Stimulated activated CD4-positive, alpha-beta T cell treated with anti-CD3 and anti-CD28 coated beads, Interleukin-2, amount 100 ng/mL, for 48 hours (primary cell): ENCODE measurements around the gene SMIM10L2A.
"Not testable (repeated sequence)": the region's sequence is repeated elsewhere in the genome, so short reads cannot be mapped to it uniquely, and the experiment has no call there.

ENCODE experiments used
- DNase-seq, 2 donors: peaks; one replicate each; pipeline ENCODE4 v3.0.0-alpha.2; 2020

Gene SMIM10L2A

DNA sequence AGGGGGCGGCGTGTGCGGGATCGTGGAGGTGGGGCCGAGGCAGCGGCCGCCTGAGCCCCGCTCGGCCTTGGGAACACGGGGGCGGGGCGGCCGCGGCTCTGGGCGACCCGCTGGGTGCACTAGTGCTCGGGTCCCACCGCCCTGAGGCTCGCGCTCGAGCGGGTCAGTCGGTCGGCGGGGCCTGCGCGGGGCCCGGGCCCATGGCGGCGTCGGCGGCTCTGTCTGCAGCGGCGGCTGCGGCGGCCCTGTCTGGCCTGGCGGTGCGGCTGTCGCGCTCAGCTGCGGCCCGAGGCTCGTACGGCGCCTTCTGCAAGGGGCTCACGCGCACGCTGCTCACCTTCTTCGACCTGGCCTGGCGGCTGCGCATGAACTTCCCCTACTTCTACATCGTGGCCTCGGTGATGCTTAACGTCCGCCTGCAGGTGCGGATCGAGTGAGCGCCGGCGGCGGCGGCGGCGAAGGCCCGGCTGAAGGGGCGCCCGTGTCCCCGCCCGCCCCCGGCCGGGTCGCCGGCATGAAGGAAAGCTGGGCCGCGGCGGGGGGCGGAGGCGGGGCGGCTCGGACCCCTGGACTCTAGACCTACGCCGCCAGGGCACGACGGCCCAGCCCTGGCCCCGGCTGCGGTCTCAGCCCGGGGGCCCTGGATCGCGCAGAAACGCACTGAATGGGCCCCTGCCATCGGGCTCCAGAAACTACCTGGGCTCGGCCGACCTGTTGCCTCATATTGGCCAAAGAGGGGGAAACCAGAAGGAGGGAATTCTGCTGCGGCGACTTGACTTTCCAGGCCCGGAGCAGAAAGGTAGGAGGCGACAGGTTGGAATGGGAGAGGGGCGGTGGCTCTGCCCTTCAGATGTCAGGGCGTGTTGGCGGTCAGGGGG, at the start of gene SMIM10L2A:
Gene SMIM10L2A (plus strand): TSS at position 13 of the 878 bp plus-strand sequence. CDS start 188 bp downstream, at position 201.
- no peak for DNase-seq

DNA sequence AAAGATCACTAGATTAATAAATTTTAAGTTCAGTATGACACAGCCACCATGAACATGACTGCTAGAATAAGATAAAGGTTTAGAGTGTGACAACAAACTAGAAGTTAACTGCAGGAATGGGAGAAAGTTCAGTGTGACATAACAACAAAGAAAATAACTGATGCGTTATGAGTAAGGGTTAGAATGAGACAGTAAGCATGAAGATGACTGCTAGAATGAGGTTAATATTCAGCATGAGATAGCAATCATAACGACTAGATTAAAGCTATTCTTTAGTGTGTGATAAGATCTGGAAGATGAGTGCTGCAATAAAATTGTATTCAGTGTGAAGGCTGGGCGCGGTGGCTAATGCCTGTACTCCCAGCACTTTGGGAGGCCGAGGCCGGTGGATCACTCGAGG, 48.4 kb upstream of the SMIM10L2A start:
- DNase-seq: no peak

DNA sequence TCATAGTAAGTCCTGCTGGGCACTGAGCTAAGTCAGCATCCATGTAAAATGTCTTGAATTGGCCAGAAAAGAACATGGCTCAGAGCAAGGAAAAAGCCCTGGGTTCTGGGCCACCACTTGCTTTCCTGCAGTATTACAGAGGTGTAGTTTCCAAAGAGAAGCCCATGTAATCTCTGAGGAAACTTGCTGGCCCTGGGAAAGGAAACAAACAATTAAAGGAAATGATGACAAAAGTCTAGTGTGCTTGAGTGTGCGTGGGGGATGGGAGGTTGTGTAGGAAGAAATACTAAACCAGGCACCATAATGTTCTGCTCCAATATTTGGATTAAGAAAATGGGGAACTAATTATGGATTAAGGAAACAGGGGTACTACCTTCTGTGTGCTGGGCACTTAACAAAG, 39.5 kb upstream of the SMIM10L2A start:
- DNase-seq: no peak

DNA sequence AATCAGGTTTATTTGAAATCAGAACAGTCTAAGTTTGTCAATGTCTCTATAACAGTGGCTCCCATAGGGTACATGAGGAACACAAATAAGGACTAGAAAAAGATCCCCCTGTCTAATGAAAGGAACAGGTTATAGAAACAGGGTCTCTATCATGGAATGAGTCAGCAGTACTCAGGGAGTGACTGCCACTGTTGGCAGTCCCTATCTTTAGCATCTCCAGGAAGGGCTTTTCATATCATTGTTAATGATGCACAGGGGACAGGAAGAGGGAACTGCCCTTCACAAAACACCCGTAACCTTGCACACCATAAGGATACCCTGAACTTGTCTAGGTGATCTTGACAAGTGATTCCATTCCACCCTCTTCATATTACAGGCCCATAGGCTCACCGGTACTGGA, 38.5 kb upstream of the SMIM10L2A start:
- no peak for DNase-seq

DNA sequence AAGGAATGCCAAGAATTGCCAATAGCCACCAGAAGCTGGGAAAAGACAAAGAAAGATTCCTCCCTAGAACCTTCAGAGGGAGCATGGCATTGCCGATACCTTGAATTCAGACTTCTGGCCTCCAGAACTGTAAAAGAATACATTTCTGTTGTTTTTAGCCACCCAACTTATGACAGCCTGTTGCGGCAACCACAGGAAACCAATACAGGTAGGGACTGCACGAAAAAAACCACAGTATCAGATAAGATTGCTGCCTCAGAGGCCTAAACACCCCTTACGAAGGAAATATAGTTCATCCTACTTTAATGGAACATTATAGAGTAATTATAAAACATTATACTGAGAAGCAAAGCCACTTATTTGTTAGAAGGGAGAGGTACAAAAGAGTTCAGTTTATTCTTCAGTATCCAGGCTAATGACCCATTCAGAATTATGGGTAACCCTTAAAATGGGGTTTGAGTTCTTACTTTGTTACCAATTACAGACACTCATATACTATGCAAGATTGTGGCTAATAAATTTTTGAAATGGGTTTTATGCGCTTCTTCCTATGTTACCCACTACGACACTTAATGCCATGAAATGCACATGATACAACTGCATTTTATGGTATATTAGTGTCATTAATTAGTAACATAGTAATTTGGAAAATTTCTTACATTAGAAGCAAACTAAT, 37.4 kb upstream of the SMIM10L2A start:
- peak; percentile 4 to 5 for DNase-seq

DNA sequence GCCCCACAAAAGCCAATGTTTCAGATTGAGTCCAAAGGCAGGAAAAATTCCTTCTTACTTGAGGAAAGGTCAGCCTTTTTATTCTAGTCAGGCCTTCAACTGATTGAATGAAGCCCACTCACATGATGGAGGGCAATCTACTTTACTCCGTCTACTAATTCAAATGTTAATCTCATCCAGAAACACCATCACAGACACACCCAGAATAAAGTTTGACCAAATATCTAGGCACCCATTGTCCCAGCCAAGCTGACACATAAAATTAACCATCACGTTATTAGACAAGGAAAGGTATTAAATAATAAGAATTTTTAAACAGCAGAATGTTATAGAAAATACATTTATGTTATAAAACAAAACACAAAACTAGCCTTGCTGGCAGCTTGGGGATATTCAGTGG, 32.9 kb upstream of the SMIM10L2A start:
- DNase-seq: no peak

DNA sequence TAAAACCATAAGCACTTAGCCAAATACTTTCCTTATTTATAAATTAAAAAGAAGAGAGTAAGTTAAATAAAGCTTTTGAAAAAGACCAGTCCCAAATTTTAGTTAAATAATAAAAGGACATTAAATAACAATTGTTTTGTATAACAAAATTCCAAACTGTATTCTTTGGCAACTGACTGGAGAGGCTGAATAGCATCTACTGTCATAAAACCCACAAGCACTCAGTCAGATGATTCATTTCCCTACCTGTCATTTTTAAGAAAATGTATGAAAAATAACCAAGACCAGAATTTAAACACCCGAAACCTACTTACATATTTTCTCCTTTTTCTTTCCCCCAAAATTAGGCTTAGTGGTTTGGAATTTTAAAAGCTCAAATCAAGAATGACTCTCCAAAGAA, 32.5 kb upstream of the SMIM10L2A start:
- DNase-seq: no peak

DNA sequence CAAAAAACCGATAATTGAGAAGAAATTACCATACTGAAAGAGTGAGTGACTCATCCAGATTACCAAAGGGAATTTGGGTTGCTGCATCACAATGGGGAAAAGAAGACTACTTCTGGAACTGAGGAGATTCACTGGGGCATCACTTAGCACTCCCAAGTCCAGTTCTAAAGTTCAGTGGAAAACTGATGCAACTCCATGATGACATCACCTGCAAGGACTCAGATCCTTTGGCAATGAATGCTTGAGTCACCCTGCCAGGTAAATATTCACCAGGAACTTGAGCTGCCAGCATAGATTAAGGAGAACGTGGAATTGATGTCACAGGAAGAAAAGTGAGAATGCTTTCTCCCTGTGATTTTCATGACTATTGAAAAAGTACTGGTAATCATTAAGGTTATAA, 32.0 kb upstream of the SMIM10L2A start:
- no peak for DNase-seq

DNA sequence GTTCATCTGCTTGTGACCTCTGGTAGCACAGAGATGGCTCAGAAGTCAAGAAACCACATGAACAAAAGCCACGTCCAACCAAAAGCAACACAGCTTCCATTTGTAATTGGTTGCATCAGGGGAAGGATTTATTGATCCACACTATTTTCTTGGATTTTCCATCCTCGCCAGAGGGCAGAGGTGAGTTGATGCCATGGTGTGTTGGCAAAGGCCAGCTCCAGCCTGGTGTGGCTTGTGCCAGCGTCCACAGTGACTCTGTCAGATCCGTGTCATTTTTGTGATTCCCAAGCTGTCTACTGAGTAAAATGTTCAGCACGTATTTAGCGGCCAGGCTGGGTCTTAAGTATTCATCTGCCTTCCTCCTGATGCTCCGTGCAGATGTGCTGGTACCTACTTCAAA, 30.0 kb upstream of the SMIM10L2A start:
- DNase-seq: no peak

DNA sequence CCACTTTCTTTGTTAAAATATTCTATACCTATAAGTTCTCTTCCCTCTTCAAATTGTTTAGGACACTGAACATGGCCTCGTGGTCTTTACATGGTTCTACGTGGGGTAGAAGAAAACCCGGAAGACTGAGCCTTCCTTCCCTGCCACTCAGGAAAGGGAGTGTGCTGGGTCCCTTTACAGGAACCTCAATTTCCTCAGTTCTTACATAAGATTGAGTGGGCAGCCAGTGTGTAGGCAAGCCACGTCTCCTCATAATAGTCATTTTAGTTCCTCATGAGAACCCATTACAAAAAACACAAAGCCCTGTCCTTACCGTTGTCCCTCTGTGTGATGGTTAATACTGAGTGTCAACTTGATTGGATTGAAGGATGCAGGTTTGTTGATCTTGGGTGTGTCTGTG, 28.7 kb upstream of the SMIM10L2A start:
- DNase-seq: no peak

DNA sequence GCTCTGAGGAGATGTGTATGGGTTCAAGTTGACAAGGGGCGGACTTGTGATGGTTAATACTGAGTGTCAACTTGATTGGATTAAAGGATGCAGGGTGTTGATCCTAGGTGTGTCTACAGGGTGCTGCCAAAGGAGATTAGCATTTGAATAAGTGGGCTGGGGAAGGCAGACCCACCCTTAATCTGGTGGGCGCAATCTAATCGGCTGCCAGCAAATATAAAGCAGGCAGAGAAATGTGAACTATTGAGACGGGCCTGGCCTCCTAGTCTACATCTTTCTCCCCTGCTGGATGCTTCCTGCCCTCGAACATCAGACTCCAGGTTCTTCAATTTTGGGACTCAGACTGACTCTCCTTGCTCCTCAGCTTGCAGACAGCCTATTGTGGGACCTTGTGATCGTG, 26.7 kb upstream of the SMIM10L2A start:
- DNase-seq: no peak

DNA sequence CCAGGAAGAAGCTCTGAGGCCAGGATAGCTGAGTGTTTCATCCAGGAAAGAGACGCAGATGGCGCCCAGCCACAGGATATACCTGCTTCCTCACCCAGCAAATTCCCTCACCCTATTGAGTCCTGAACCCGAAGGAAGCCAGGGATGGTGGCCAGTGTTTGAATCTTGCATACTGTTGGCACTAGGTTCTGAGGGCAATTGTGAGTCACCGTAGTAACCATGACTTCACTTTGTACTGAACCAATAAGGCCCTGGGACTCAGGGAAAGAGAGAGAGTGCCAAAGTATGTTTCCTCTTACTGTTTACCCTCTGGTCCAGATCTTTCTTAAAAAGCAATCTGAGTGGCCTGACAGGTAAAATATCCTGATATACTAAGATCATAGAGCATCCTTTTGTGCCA, 25.6 kb upstream of the SMIM10L2A start:
- no peak for DNase-seq

DNA sequence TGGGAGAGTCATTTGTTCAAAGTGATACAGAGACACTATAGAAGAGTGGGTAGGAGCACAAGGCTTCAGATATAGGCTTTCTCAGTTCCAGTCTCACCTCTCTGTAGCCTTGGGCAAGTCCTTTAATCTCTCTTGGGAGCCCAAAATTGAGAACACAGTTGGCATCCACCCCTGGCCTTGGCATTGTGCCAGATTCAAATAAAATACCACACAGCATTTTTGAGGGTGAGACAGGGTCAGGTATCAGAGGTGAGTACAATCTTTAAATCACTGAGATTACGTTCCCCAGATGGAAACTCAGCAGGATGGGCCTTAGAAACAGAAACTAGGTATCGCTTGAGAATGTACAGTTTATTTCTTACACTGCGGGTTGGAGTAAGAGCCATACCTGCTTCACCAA, 25.2 kb upstream of the SMIM10L2A start:
- DNase-seq: no peak

DNA sequence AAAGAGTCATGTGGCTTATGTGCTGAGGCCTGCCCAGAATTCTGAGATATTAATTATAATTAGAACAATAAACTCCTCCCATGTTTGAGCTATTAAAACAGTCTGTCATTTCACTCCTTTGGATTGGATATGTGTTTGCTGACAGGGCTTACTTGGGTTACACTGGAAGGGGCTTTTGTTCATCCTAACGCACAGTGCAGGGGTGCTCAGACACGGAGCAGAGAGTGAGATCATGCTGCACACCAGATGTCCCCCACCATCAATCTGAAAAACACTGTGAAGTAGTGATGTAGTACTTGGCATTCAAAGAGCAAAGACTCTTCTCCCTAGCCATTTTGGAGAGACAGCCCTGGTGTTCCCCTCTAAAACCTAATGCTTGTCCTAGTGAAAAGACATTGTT, 24.1 kb upstream of the SMIM10L2A start:
- DNase-seq: no peak

DNA sequence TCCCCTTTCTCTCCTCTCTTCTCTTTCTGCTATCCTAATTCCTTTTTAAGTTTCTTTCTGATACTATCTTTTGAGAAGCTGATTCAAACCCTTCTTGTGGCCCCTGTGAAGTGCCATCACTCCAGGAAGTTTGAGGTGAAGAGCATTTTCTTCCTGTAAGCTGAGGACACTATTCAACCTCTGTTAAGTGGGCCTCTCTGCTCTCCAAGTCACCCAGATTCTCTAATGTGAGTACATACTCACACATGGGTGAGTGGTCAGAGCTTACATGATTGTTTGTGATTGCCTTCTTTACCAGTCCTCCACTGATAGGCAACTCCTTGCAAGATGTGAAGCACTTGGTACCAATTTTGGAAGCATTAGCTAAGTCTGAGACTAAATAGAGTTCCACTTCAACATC, 18.4 kb upstream of the SMIM10L2A start:
- no peak for DNase-seq

DNA sequence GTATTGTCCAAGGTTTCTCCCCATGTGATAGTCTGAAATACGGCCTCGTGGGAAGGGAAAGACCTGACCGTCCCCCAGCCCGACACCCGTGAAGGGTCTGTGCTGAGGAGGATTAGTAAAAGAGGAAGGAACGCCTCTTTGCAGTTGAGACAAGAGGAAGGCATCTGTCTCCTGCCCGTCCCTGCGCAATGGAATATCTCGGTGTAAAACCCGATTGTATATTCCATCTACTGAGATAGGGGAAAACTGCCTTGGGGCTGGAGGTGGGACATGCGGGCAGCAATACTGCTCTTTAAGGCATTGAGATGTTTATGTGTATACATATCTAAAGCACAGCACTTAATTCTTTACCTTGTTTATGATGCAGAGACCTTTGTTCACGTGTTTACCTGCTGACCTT, 15.3 kb upstream of the SMIM10L2A start:
- DNase-seq: not testable (repeated sequence)

DNA sequence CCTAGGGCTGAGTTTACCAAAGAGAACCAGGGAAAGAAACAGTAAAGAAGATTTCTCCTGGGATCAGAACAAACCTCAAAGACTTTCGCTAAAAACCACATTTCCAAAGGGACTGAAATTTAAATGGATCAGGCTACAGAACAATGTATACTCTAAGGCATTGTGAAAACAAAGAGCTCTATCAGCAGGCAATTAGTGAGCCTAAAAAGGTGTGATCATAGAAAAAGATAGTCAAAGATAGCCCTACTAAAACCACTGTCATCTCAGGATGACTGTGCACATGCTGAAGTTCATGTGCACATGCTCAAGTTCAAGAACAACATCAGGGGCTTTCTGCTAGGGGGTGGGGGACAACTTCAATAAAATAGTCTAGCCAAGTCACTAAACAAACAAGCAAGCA, 12.9 kb upstream of the SMIM10L2A start:
- no peak for DNase-seq

DNA sequence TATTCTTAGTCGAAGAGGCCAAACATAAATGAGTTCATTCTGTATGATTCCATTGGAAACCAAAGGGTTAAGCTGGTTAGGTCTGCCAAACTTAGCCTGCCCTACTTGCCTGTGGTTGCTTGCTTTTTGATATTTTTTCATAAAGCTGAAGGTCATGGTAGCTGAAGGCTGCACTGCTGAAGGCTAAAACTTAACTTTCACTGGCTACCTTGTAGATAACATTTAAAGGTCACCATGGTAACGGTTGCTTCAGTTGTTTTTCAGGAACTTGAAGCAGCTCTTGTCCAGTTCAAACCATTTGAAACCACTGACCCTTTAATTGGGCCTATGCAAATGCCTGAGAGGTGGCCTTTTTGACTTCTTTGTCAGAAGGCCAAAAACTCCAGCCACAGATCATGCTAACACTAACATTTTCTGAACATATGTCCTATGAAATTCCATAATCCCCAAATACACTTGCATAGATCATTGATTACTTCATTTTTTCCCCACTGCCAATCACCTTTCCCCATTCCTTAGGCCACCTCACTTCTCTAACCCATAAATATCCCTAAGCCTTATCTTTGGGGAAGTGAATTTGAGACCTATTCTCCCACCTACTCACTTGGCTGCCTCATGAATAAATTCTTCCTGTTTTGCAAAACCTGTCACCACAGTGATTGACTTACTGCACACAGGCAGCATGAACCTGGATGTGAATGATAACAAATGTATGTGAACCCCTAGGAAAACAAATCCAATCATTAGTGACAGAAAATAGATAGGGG, 10.7 kb upstream of the SMIM10L2A start:
- no peak for DNase-seq

DNA sequence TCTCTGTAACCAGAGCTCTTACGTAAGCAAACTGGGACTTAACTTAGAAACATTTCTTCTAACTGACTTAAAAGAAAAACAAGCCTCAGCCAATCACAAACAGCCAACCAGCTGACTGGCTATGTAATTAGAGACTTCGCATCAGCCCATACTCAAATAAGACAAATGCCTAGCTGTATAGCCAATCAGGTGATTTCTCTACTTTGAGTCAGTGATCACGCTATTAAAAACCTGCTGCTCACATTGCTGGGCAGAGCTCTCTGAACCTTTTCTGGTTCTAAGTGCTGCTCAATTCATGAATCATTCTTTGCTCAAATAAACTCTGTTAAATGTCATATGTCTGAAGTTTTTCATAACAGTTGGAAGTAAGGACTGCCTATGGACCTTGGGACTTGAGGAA, 9.9 kb upstream of the SMIM10L2A start:
- DNase-seq: no peak

DNA sequence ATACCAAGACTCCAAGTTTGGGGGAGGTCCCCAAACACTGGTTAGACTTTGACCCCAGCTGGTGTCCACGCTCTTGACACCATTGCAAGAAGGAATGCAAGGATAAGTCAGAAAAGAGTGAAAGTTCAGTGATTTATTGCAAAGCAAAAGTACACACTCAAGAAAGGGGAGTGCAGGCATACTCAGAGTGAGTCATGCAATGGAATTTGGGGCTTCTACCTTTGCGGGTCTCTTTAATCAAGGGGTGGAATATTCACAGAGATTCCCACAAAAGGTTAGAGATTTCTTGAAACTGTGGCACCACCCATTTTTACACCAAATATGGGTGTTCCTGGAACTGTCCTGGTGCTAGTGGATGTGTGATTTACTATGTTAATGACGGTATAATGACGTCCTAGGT, 5.2 kb upstream of the SMIM10L2A start:
- no peak for DNase-seq

DNA sequence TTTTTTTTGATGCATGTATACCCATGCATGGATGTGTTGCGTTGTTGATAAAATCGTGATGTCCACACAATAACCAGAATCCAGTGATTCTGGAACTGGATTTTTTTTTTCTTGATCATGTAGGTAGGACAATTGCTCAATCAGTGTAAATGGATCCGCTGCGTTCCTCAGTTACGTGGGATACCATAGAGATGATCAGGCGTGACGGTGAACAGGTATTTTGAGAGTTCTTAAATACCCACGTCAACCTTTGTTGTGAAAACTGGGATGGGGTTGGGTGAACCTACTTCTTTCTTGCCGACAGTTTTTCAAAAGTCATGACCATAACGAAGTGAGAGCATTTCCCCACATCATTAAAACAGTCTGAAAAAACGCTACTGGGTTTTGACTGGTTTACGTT, 913 bp upstream of the SMIM10L2A start:
- DNase-seq: no peak

DNA sequence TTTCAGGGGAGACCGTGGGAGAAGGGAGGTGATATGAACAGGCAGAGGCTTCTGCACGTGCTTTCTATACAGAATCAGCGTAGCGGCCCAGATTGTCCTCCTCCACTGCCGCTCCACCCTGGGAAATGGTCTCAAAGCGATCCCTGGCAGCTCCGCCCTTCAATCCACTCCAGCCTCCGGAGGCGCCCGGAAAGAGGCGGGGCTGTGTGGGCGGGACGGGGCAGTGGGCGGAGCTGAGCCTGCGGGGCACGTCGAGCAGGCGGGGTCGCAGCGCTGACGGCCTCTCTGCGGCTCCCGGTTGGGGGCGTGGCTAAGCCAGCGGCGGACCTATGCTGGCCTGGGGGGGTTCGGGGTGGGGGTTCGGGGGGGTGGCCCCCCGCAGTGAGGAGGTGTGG, 210 bp upstream of the SMIM10L2A start:
- peak; percentile 80 for DNase-seq

DNA sequence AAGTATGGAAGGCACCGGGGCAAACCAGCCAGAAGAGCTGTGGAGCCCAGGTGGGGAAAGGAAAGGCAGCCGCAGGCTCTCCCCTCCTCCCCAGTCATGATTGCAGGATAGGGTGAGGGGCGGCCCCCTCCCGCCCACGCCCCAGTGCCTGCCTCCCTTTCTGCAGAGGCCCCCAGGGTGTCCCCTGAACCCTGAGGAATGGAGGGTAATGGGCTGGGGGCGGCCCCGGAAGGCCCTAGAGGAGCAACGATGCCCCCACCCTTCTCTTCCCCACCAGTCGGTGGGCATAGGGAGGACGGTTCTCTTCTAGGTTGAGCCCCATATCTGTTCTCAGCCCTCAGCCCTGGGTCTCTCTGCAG, 1.0 kb downstream of the SMIM10L2A start:
- DNase-seq: not testable (repeated sequence)
